HEK293 (cell line): ENCODE results near the gene BEND3.

Source experiments
- GFI1B ChIP-seq: fragments of 450-650 bp; formaldehyde crosslinking; IDR thresholded peaks from 2 replicates; pipeline ENCODE4 v1.5.1; 2016; ENCODE audit warnings: missing biosample characterization, missing genetic modification characterization
- TCF7L2 ChIP-seq: IDR thresholded peaks from 2 replicates; pipeline ENCODE4 v1.6.1; 2011; ENCODE audit warnings: low read depth, mild to moderate bottlenecking, inconsistent platforms, low read length, moderate library complexity, borderline replicate concordance
- ZNF174 ChIP-seq: fragments of 450-650 bp; formaldehyde crosslinking; IDR thresholded peaks from 2 replicates; pipeline ENCODE4 v1.5.0; 2017; ENCODE audit warnings: missing biosample characterization, mild to moderate bottlenecking, missing genetic modification characterization
- ZNF211 ChIP-seq: fragments of 450-650 bp; formaldehyde crosslinking; IDR thresholded peaks from 2 replicates; pipeline ENCODE4 v1.5.1; 2016; ENCODE audit warnings: low read depth, missing biosample characterization, missing genetic modification characterization
- ZNF664 ChIP-seq: fragments of 450-650 bp; formaldehyde crosslinking; IDR thresholded peaks from 2 replicates; pipeline ENCODE4 v1.5.1; 2016; ENCODE audit warnings: missing biosample characterization, missing genetic modification characterization

DNA sequence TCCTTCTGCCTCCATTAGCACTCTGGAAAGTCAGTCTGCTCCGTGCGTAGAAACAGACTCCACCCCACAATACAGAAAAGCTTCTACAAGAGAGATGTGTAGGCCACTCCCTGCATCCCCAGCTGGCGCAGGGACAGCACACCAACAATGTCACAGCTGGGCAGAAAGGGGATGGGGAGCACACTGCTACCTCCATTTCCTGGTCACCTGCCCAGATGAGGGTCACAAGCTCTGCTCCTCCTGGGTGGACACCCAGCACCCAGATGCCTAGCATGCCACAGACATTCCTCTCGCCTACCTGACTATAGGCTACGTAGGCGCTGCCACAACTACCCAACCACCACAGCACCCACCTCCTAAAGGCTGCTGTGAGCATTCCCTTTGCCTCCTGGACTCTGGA lies 12.2 kb downstream of the BEND3 start:
- TF ChIP-seq GFI1B (tag by site-specific recombination), result no peak
- TF ChIP-seq ZNF174 (tag by site-specific recombination), result no peak
- no peak for TF ChIP-seq ZNF664 (tag by site-specific recombination)
- TF ChIP-seq ZNF211, result no peak
- TF ChIP-seq TCF7L2, result no peak
